Measurements from ENCODE around the gene ARHGEF10L.

DNA sequence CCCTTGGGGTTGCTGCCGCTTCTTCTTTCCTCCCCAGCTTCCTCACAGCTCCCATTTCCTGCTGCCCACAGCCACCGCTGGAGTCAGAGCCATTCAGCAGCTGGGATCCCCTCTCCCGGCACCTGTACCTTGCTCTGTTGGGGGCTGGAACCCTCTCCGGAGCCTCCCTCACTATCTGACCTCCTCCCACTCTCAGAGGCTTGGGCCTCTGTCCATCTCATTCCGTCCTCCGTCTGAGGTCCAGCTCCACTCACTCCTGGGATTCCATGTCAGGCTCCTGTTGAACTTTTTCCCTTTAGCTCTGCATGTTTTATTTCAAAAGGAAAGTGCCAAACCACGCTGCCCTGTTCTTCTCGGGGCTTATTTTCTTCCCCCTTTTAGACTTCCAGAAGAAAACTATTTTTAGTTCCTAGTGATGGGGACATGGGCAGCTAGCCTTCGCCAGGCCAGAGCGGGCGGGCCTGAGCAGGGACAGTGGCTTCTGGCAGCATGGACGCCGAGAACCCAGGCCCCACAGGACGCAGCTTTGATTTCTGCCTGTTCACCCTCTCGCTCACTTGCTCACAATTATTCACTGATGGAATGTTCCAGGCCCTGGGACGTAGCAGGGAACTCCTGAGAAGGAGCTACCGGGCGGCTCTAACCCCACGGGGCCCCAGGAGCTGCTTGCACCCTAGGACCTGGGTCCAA, 79.2 kb downstream of the ARHGEF10L start:
- TF ChIP-seq, protein P1, sequence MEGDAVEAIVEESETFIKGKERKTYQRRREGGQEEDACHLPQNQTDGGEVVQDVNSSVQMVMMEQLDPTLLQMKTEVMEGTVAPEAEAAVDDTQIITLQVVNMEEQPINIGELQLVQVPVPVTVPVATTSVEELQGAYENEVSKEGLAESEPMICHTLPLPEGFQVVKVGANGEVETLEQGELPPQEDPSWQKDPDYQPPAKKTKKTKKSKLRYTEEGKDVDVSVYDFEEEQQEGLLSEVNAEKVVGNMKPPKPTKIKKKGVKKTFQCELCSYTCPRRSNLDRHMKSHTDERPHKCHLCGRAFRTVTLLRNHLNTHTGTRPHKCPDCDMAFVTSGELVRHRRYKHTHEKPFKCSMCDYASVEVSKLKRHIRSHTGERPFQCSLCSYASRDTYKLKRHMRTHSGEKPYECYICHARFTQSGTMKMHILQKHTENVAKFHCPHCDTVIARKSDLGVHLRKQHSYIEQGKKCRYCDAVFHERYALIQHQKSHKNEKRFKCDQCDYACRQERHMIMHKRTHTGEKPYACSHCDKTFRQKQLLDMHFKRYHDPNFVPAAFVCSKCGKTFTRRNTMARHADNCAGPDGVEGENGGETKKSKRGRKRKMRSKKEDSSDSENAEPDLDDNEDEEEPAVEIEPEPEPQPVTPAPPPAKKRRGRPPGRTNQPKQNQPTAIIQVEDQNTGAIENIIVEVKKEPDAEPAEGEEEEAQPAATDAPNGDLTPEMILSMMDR (IDR thresholded peaks at IDR 0.05), result no peak
- TF ChIP-seq POLR2A (IDR thresholded peaks at IDR 0.05), result no peak

Data from Peyer's patch (tissue), 4 donors.